ENCODE results near the gene TNRC6B.

TNRC6B gene

DNA sequence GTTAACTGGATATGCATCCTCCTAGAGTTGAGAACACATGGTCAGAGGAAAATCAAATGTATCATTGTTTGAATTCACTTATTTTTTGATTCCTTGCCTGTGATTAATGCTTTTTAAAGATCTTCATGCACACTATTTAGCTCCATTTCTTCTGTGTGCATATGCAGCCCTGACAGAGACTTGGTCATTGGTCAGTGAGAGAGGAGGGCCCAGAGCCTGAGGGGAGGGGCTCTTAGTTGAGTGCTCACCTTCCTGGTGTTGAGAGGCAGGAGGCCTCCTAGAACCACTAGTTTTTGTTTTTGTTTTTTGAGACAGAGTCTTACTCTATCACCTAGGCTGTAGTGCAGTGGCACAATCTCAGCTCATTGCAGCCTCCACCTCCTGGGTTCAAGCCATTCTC is 48.9 kb downstream of the TNRC6B start:
- no peak for DNase-seq (ENCODE audit: extremely low read depth, low read depth)
- TF ChIP-seq, protein P1, sequence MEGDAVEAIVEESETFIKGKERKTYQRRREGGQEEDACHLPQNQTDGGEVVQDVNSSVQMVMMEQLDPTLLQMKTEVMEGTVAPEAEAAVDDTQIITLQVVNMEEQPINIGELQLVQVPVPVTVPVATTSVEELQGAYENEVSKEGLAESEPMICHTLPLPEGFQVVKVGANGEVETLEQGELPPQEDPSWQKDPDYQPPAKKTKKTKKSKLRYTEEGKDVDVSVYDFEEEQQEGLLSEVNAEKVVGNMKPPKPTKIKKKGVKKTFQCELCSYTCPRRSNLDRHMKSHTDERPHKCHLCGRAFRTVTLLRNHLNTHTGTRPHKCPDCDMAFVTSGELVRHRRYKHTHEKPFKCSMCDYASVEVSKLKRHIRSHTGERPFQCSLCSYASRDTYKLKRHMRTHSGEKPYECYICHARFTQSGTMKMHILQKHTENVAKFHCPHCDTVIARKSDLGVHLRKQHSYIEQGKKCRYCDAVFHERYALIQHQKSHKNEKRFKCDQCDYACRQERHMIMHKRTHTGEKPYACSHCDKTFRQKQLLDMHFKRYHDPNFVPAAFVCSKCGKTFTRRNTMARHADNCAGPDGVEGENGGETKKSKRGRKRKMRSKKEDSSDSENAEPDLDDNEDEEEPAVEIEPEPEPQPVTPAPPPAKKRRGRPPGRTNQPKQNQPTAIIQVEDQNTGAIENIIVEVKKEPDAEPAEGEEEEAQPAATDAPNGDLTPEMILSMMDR (IDR thresholded peaks at IDR 0.05; ENCODE audit: low read depth, low read length): no peak

DNA sequence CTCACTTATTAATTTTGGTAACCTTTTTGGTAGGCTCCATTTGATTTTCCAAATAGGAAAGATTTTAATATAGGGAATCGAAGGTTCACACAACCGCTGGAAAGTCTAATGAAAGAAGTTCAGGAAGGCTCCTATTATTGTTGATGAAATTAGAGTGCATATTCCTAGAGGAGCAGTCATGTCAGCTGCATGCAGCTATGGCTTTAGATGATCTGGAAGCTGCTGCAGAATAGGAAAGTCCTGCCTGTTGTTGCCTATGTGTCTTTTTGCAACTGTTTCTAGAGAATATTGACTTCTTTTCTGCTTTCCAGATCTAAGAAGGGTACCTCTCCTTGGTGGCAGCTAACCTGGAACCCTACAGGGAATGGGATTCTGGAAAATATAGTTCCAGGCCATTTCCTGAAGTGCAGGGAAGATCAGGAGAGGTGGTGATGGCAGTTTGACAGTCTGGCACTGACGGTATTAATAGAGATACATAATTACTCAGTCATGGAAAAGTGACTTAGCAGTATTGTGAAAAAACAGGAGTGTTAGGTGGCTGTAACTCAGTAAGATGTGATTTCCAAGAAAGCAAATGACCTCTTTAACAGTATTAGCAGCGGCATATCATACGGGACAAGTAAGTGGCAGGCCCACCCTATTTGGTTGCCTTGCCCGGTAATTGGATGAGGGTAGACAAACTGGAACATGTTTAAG is 54.0 kb downstream of the TNRC6B start:
- TF ChIP-seq, protein P1 (IDR thresholded peaks at IDR 0.05; ENCODE audit: low read depth, low read length): no peak
- no peak for DNase-seq (ENCODE audit: extremely low read depth, low read depth)

DNA sequence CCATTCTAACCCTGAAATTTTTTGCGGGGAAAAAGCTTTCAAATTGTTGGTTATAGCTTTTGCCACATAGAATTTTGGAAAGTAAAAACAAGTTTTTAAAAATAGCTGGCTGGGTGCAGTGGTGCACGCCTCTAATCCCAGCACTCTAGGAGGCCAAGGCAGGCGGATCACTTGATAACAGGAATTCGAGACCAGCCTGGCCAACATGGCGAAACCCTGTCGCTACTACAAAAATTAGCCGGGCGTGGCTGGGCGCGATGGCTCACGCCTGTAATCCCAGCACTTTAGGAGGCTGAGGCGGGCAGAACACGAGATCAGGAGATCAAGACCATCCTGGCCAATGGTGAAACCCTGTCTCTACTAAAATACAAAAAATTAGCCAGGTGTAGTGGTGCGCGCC is 54.9 kb downstream of the TNRC6B start:
- DNase-seq (ENCODE audit: extremely low read depth, low read depth): no peak
- TF ChIP-seq, protein P1 (IDR thresholded peaks at IDR 0.05; ENCODE audit: low read depth, low read length): no peak

DNA sequence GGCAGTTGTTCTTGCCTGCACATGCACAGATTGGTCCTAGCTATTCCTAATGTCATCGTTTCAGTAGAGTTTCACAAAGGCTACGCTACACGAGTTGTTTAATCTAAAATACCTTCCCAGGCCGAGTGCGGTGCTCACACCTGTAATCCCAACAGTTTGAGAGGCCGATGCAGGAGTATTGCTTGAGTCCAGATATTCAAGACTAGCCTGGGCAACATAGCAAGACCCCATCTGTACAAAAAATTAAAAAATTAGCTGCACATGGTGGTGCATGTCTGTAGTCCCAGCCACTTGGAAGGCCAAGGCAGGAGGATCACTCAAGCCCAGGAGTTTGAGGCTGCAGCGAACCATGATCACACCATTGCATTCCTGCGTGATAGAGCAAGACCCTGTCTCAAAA is 56.2 kb downstream of the TNRC6B start:
- TF ChIP-seq, protein P1 (IDR thresholded peaks at IDR 0.05; ENCODE audit: low read depth, low read length): no peak
- no peak for DNase-seq (ENCODE audit: extremely low read depth, low read depth)

DNA sequence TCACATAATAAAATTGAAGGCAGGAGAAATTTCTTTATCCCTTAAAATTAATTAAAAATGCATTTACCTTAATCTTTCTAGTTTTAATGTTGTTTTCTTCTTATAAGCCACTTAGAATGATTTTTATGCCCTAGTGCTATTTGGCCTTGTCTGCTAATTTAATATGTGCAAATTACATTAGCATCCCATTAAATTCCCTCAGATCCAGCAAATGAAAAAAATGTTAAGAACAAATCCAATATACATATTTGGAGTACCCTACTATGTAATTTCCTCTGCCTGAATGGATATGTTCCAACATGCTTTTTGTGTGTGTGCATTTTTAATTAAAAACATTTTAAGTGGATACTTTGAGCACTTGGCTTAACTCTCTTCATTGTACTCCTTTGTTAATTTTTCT is 56.9 kb downstream of the TNRC6B start:
- no peak for DNase-seq (ENCODE audit: extremely low read depth, low read depth)
- TF ChIP-seq, protein P1 (IDR thresholded peaks at IDR 0.05; ENCODE audit: low read depth, low read length): no peak

DNA sequence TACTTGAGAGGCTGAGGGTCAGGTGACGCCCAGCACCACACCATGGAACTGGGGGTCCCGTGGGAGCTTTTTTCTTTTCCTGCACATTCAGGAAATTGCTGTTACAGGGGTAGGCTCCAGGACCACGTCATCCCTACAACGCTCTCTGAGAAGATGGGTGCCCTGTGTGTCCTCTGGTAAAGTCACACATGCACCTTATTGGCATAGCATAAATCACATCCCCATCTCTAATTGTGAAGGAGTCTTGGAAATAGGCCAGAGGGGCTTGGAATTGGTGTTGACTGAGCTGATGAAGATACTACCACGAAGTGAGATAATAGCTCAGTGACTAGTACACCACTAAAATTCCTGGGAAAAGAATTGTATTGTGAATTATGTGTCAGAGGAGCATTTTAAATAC is 57.6 kb downstream of the TNRC6B start:
- DNase-seq (ENCODE audit: extremely low read depth, low read depth): no peak
- TF ChIP-seq, protein P1 (IDR thresholded peaks at IDR 0.05; ENCODE audit: low read depth, low read length): no peak

DNA sequence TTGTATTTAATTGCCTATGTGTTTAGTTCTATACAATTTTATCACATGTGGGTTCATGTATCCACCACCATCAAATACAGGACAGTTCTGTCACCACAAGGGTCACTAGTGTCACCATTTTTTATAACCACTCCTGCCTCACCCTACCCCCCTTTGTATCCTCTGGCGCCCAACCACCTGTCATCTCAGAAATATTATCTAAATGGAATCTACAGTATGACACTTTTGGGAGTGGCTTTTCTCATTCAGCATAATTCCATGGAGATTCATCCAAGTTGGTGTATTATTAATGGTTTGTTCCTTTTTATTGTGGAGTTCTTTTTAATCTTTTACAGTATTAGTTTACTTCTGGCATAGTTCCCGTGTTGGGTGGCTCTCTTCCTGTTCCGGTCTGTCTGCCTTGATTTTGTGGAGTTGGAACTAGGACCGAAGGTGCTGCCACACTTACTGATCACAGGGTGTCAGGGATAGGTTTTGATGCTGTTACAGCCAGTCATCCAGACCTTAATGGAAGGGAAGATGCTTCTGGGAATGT is 58.5 kb downstream of the TNRC6B start:
- DNase-seq (ENCODE audit: extremely low read depth, low read depth): no peak
- TF ChIP-seq, protein P1 (IDR thresholded peaks at IDR 0.05; ENCODE audit: low read depth, low read length): no peak

All from AG09319 (cell line).